HG02973 (cell line): ENCODE measurements around the gene CALHM5.
"Not testable (repeated sequence)": the region's sequence is repeated elsewhere in the genome, so short reads cannot be mapped to it uniquely, and the experiment has no call there.

Experiments
- ATAC-seq: cut with Tn5 transposase; IDR thresholded peaks from one replicate; pipeline ENCODE4 v1.9.1; 2021; ENCODE audit warnings: moderate library complexity; ENCODE audit not compliant: unreplicated experiment

Gene CALHM5, protein sequence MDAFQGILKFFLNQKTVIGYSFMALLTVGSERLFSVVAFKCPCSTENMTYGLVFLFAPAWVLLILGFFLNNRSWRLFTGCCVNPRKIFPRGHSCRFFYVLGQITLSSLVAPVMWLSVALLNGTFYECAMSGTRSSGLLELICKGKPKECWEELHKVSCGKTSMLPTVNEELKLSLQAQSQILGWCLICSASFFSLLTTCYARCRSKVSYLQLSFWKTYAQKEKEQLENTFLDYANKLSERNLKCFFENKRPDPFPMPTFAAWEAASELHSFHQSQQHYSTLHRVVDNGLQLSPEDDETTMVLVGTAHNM

DNA sequence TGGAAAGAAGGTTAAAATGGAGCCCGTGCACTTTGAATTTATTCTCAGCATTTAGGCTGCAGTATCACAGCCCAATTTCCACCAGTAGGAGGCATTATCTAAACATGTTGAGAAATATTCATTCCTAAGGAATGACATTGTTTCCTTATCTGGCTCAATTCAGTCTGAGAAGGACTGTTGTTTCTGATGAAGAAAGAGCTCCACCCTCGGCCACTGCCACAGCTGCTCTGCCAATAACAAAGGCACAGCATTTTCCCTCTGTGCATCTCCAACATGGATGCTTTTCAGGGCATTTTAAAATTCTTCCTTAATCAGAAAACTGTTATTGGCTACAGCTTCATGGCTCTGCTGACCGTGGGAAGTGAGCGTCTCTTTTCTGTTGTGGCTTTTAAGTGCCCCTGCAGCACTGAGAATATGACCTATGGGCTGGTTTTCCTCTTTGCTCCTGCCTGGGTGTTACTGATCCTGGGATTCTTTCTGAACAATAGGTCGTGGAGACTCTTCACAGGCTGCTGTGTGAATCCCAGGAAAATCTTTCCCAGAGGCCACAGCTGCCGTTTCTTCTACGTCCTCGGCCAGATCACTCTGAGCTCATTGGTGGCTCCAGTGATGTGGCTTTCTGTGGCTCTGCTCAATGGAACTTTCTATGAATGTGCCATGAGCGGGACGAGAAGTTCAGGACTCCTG, at the start of gene CALHM5:
Gene CALHM5, plus strand, starts transcription at position 216 of the 687 bp plus-strand sequence. Its CDS starts 58 bp downstream, at position 274.
- peak; percentile 6 for ATAC-seq

GRCh38 chr6:116461932-116462885, 49.2 kb upstream of the CALHM5 start:
- ATAC-seq: peak; percentile 80

GRCh38 chr6:116463301-116463700, 48.1 kb upstream of the CALHM5 start:
- no peak for ATAC-seq

GRCh38 chr6:116465246-116465645, 46.2 kb upstream of the CALHM5 start:
- ATAC-seq: no peak

- no peak for ATAC-seq
Measured at GRCh38 chr6:116467096-116467495, 44.3 kb upstream of the CALHM5 start.

GRCh38 chr6:116467514-116467913, 43.9 kb upstream of the CALHM5 start:
- no peak for ATAC-seq

DNA sequence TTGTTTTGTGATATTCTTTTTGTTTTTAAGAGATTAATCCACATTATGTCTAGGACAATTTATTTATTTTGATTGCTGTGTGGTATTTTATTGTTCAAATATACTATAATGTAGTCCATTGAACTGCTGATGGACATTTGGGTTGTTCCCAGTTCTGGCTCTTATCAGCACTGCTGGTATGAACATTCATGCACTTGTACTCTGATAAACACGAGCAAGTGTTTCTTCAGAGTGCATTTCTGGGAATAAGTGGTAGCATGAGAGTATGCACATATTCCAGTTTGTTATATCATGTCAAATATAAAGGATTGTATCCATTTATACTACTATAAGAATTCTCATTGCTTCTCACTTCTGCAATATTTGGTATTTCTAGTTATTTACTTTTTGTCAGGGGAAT, 43.1 kb upstream of the CALHM5 start:
- ATAC-seq: no peak

DNA sequence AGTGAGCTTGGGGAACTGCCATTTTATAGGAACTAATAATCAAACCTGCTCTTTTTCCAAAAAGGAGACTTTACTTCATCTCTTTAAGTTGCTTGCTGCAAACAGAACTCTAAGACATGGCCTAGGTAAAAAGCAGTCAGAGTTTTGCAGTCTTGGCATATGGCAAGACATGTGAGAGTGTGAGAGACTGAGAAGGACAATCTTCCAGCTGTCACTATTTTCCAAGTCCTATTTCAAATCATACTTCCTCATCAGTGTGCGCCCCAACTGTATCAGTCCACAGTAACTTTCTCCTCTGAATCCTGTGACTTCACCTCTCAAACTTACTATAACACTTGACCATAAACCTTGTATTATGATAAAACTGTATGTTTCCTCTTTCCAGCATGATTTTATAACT, 39.9 kb upstream of the CALHM5 start:
- no peak for ATAC-seq

GRCh38 chr6:116472706-116473105, 38.7 kb upstream of the CALHM5 start:
- ATAC-seq: no peak

DNA sequence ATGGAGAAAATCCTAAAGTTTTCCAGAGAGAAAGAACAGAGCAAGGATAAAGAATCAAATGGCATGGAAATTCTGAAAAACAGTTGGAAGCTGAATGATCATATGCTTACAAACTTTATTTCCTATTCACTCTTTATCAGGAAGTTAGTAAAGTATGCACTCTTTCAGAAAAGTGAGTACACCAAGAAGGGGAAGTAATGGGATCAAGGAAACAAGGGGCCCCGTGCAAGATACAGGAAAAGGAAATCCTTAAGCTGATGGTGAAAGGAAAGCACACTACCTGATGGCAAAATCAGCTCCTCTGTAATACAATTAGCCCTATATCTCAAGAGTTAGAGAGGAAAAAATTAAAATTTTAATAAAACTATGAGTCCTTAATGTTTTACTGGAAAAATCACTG, 36.3 kb upstream of the CALHM5 start:
- ATAC-seq: no peak

DNA sequence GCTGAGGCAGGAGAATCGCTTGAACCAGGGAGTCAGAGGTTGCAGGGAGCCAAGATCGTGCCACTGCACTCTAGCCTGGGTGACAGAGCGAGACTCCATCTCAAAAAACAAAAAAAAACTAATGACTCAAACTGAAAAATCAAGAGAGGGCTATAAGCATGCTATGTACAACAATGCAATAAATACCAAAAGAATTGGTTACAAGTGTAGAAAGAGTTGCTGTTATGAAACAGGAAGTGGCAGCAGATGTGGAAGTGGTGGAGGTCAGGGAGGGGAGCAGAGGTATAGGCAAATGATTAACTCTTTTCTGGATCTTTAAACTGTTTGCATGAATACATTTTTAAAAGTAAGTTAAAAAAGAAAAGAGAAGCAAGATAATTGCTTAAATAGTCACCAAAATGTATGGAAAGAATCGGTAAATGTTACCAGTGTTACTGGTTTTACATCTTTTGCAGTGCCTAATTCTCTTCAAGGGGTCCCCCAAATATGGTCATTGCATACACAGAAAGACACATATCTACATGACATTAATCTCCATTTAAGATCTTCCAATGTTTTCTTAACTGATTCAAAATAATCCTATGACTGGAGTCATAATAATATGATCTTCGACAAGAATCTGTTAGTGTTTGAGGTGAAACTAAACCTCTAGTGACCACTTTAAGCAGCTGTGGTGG, 35.3 kb upstream of the CALHM5 start:
- peak; percentile 100 for ATAC-seq

- ATAC-seq: no peak
Measured at GRCh38 chr6:116482780-116483179, 28.7 kb upstream of the CALHM5 start.

DNA sequence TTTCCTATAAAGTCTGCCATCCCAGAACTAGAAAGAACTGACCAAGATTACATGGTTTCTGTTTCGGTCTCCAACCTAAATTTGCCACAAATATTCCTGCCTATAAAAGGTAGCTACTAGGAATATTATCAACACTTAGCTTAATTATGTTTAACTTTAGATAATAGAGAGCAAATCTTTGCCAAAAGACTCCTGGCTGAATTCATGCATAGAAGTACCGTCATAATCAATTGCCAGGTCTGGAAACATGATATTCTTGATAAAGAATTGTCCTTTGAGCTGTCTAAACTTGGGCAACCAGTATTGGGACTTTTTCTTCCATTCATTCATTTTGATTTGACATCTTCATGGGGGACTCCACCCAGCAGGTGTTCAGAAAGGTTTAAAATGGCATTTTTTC, 27.8 kb upstream of the CALHM5 start:
- ATAC-seq: no peak

- ATAC-seq: no peak
Measured at GRCh38 chr6:116485559-116486184, 25.8 kb upstream of the CALHM5 start.

GRCh38 chr6:116491610-116492330, 19.7 kb upstream of the CALHM5 start:
- no peak for ATAC-seq

DNA sequence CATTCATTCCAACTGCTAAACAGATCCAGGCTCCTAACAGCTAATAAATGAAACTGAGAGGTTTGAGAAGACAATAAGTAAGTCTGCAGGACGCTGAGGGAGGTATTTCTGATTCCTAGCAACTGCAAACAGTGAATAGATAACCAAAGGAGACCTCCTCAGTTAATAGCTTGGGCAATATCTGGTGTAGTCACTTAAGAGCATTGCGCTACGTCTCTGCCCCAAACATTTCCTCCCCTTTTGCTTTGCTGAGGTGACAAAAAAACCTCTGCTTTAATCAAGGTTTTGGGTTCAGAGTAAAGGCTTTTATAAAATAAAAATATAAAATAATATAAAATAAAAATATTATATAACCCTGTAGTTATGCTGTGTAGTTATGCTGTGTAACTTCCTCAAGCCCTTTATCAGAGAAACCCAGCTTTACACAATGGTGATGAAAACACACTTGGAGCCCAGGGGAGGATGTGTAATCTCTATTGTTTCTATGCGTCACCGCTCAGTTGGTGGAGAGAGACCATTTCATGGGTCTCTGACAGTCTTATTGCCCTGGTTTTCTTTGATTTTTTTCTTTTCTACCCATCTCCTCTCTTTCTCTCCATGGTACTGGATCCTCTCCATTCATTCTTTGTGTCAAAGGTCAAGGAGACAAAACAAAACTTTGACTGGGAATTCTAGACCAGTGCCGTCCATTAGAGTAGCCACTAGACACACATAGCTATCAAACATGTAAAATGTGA, 18.9 kb upstream of the CALHM5 start:
- ATAC-seq: no peak

GRCh38 chr6:116495161-116495560, 16.3 kb upstream of the CALHM5 start:
- not testable (repeated sequence) for ATAC-seq

DNA sequence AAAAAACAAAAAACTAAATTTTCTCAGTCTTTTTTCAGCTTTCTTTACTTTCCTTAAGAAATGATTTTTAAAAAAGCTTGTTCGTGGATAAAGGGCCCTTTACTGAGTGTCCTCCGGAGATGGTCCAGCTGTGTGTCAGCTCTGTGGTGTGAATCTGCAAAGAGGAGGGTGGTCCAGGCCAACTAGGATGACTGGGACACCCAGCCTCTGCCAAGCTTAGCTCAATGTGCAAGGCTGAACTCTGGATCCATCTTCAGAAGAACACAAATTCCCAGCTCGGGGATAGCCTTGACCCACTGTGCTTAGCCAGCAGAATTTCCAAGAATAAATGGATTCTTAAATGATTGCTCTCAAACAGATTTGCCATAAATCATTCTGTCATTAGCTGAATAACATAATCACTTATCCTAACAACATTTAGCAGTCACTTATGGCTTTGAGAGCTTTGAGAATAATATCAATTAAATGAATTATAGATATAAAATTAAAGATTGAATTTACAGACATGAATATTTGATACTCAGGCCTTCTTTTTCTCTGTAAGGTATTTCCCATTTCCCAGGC, 14.2 kb upstream of the CALHM5 start:
- no peak for ATAC-seq

DNA sequence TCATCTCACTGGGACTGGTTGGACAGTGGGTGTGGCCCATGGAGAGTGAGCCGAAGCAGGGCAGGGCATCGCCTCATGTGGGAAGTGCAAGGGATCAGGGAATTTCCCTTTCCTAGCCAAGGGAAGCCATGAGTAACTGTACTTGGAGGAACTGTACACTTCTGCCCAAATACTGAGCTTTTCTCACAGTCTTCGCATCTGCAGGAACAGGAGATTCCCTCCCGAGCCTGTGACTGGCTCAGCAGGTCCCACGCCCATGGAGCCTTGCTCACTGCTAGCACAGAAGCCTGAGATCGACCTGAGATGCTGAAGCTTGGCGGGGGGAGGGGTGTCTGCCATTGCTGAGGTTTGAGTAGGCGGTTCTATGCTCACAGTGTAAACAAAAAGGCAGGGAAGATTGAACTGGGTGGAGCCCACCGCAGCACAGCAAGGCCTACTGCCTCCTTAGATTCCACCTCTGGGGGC, 10.4 kb upstream of the CALHM5 start:
- ATAC-seq: no peak
